Activated T-cell treated with anti-CD3 and anti-CD28 coated beads for 48 hours (primary cell): ENCODE results near the gene TEX14.
A peak's percentile ranks its signal among the peaks of the same experiment; 100 is the strongest.
"Not testable (repeated sequence)": the region's sequence is repeated elsewhere in the genome, so short reads cannot be mapped to it uniquely, and the experiment has no call there.

Experiments
- DNase-seq: peaks from one replicate; pipeline ENCODE4 v3.0.0-alpha.2; 2020; ENCODE audit warnings: low read depth

The TEX14 gene

GRCh38 chr17:58692239-58693055 is 602 bp upstream of the TEX14 start, which contains the start of gene RAD51C:
RAD51C (plus strand) TSS chr17:58692602; CDS start chr17:58692644, 42 bp downstream.
- DNase-seq: peak; percentile 88

GRCh38 chr17:58690033-58690432 is 1.8 kb downstream of the TEX14 start:
- not testable (repeated sequence) for DNase-seq

GRCh38 chr17:58688521-58688920 is 3.3 kb downstream of the TEX14 start:
- no peak for DNase-seq

GRCh38 chr17:58686980-58687379 is 4.9 kb downstream of the TEX14 start:
- no peak for DNase-seq

- DNase-seq: not testable (repeated sequence)
Observed at GRCh38 chr17:58684462-58684861, 7.4 kb downstream of the TEX14 start.

- DNase-seq: no peak
Observed at GRCh38 chr17:58684003-58684402, 7.8 kb downstream of the TEX14 start.

- no peak for DNase-seq
Observed at GRCh38 chr17:58680038-58680369, 11.8 kb downstream of the TEX14 start.

- DNase-seq: no peak
Observed at GRCh38 chr17:58679263-58680037, 12.4 kb downstream of the TEX14 start.

- DNase-seq: not testable (repeated sequence)
Observed at GRCh38 chr17:58678287-58678686, 13.6 kb downstream of the TEX14 start.

GRCh38 chr17:58677194-58677880 is 14.5 kb downstream of the TEX14 start:
- no peak for DNase-seq

GRCh38 chr17:58671969-58672368 is 19.9 kb downstream of the TEX14 start:
- no peak for DNase-seq

GRCh38 chr17:58669853-58670252 is 22.0 kb downstream of the TEX14 start:
- no peak for DNase-seq

- no peak for DNase-seq
Observed at GRCh38 chr17:58668598-58668935, 23.3 kb downstream of the TEX14 start.

GRCh38 chr17:58667934-58668597 is 23.8 kb downstream of the TEX14 start:
- no peak for DNase-seq

GRCh38 chr17:58666858-58667267 is 25.0 kb downstream of the TEX14 start:
- DNase-seq: peak; percentile 21

- no peak for DNase-seq
Observed at GRCh38 chr17:58665946-58666857, 25.6 kb downstream of the TEX14 start.

- no peak for DNase-seq
Observed at GRCh38 chr17:58664302-58664701, 27.5 kb downstream of the TEX14 start.

GRCh38 chr17:58661499-58661898 is 30.3 kb downstream of the TEX14 start:
- no peak for DNase-seq

GRCh38 chr17:58660621-58661020 is 31.2 kb downstream of the TEX14 start:
- DNase-seq: no peak

- not testable (repeated sequence) for DNase-seq
Observed at GRCh38 chr17:58659714-58660084, 32.1 kb downstream of the TEX14 start.
